Ishikawa (cell line): ENCODE data around the gene GALNT13.

Source experiments
- CEBPB ChIP-seq: IDR thresholded peaks from 2 replicates; pipeline ENCODE4 v1.6.1; 2012
- EP300 ChIP-seq: IDR thresholded peaks from 2 replicates; pipeline ENCODE4 v1.6.1; 2012; ENCODE audit warnings: borderline replicate concordance
- MAX ChIP-seq: IDR thresholded peaks from 2 replicates; pipeline ENCODE4 v1.6.1; 2012
- TAF1 ChIP-seq: IDR thresholded peaks from 2 replicates; pipeline ENCODE4 v1.6.1; 2012; ENCODE audit warnings: low read depth, mild to moderate bottlenecking
- USF1 ChIP-seq: IDR thresholded peaks from 2 replicates; pipeline ENCODE4 v1.6.1; 2012

GRCh38 chr2:154261473-154262027 is 389.8 kb downstream of the GALNT13 start:
- TF ChIP-seq MAX (no peak), USF1 (no peak), EP300 (no peak), CEBPB (no peak), TAF1 (no peak)
